GM18907 (cell line): ENCODE data around the gene SERTAD3.
"Not testable (repeated sequence)": the region's sequence is repeated elsewhere in the genome, so short reads cannot be mapped to it uniquely, and the experiment has no call there.

ENCODE experiments used
- ATAC-seq: cut with Tn5 transposase; IDR thresholded peaks from one replicate; pipeline ENCODE4 v1.9.1; 2021; ENCODE audit warnings: mild to moderate bottlenecking, moderate library complexity; ENCODE audit not compliant: unreplicated experiment

The SERTAD3 gene, protein sequence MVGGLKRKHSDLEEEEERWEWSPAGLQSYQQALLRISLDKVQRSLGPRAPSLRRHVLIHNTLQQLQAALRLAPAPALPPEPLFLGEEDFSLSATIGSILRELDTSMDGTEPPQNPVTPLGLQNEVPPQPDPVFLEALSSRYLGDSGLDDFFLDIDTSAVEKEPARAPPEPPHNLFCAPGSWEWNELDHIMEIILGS

DNA sequence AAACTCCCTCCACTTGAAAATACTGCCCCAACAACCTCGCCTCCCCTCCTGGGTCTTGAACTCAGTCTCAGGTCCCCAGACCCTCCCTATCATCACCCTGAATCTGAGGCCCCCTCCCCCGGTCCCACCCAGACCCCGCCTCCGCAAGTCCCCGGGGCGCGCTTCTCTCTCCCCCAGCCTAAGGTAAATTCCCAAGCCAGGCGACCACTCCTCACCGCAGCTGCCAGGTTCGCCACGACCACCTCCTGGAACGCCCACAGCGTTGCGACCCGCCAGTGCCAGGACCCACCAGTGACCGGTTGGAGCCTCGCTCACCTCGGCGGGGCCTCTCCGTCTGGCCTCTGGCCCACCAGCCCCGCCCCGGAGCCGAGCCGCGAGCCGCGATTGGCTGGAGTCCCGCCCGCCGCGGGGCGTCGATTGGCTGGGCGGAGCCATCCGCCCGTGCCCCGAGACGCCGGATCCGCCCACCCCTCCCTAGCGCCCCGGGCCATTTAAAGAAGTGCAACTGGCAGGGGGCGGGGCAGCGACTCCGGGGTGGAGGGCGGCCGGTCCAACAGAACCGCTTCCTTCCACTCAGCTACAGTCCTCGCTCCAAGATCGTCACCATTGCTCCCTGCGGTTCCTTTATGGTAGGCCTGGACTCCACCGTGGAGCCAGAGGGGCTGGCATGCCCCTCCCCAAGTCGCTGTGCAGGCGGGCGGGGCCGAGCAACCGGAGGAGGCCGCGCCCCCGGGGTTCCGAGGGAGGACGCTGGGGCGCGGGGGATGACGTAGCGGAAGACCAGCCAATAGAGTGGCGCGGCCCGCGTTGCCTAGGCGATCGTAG is at the start of gene SERTAD3:
Gene SERTAD3, minus strand, starts transcription at position 336 of the 825 bp plus-strand sequence. CDS start 2,255 bp downstream, outside the sequence.
- peak; percentile 66 for ATAC-seq

DNA sequence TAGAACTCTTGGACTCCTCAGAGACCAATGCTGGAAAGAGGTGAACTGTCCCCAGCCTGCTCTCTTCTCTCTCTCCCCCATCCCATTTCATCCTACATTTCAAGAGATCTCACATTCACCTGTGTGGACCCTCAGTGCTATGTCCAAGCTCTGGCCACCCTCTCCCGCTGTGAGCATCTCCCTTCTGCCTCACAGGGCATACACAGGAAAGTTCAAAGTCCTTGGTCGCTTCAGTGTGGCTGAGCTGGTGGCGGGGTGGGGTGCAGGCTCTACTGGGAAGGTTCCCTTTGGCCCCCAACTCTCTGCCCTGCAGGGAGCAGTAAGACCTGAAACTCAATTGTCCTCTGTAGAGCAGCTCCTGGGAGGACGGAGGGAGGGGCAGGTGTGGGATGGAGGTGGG is 49.6 kb upstream of the SERTAD3 start:
- ATAC-seq, result no peak

DNA sequence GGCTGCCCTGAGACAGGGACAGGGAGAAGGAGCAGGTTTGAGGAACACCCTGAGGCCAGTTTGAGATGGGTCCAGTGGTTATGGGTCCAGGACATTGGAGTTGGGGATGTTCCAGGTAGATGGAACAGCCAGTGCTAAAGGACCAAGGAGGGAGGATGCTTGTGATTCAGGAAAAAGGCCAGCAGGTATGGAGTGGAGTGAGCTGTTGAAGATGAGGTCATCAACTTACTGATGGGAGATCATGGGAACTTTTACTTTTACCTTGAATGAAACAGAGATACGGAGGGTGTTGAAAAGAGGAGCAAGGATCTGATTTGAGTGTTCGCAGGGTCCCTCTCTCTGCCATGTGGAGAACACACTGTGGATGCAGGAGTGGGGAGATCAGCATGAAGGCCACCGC is 48.1 kb upstream of the SERTAD3 start:
- ATAC-seq, result no peak

DNA sequence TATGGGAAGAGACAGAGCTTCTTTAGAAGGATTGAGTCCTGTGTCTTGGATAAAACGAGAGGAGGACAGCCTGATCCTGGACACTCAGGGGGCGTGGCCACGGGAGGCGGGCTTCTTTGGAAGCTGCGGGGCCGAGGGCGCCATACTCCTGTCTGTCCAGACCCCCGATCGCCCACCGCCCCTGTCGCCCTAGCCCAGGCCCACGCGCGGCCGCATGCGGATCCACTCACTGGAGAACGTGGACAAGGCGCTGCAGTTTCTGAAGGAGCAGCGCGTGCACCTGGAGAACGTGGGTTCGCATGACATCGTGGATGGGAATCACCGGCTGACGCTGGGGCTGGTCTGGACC is 45.7 kb upstream of the SERTAD3 start:
- ATAC-seq, result no peak

DNA sequence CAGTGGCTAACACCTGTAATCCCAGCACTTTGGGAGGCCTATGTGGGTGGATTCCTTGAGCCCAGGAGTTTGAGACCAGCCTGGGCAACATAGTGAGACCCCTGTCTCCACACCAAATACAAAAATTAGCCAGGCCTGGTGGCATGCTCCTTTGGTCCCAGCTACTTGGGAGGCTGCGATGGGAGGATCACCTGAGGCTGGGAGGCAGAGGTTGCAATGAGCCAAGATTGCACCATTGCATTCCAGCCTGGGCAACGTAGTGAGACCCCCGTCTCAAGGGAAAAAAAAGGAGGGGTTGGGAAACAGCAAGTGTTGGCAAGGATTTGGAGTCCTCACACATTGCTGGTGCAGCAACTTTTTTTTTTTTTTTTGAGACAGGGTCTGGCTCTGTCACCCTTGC is 41.9 kb upstream of the SERTAD3 start:
- ATAC-seq, result no peak

DNA sequence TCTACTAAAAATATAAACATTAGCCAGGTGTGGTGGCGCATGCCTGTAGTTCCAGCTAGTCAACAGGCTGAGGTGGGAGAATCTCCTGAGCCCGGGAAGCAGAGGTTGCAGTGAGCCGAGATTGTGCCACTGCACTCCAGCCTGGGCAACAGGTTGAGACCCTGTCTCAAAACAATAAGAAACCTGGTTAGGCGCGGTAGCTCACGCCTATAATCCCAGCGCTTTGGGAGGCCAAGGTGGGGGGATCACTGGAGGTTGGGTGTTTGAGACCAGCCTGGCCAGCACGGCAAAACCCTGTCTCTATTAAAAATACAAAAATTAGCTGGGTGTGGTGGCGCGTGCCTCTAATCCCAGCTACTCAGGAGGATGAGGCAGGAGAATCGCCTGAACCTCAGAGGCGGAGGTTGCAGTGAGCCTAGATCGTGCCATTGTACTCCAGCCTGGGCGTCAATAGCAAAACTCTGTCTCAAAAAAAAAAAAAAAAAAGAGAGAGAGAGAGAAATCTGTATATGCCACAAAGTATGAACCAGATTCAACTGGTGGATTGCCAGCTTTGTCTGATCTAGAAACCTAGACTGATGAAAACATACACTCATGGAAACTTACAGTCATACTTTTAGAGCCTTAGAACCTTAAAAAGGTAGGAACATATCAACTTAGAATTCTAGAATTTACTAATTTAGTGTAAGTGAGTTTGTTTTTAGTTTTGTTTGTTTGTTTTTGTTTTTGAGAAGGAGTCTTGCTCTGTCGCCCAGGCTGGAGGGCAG is 31.9 kb upstream of the SERTAD3 start:
- ATAC-seq, result not testable (repeated sequence)

DNA sequence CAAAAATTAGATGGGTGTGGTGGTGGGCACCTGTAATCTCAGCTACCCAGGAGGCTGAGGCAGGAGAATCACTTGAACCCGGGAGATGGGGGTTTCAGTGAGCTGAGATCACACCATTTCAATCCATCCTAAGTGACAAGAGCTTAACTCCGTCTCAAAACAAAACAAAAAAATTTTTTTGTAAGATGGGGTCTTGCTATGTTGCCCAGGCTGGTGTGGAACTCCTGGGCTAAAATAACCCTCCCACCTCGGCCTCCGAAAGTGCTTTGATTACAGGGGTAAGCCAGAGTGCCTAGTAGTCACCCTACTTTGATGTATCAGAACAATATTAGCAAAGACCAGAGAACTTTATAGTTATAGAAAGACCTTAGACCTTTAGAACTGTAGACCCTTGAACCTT is 30.6 kb upstream of the SERTAD3 start:
- ATAC-seq, result no peak

DNA sequence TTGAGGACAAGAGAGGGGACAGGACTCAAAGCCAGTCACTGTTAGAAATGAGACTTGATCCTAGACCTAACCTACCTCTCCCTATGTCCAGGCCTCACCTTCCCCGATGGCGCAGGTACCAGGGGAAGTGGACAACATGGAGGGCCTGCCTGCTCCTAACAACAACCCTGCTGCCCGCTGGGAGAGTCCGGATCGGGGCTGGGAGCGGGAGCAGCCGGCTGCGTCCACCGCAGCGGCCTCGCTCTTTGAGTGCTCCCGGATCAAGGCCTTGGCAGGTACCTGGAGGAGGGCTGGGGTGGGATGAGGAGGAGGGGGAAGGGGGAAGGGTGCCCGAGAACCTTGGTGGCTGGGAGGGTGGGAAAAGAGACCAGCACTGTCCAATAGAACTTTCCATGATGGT is 28.4 kb upstream of the SERTAD3 start:
- no peak for ATAC-seq

DNA sequence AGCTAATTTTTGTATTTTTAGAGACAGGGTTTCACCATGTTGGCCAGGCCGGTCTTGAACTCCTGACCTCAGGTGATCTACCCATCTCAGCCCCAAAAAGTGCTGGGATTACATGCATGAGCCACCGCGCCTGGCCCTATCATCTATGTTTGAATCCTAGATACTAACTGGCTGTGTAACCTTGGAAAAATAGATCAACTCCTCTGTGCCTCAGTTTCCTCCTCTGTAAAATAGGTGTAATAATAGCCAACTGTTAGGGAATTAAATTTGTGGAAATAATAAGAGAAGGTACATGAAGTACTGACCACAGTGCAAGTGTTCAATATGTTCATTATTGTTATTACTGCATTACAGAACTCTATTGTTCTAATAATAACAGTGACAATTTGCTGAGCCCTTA is 27.0 kb upstream of the SERTAD3 start:
- ATAC-seq, result no peak

DNA sequence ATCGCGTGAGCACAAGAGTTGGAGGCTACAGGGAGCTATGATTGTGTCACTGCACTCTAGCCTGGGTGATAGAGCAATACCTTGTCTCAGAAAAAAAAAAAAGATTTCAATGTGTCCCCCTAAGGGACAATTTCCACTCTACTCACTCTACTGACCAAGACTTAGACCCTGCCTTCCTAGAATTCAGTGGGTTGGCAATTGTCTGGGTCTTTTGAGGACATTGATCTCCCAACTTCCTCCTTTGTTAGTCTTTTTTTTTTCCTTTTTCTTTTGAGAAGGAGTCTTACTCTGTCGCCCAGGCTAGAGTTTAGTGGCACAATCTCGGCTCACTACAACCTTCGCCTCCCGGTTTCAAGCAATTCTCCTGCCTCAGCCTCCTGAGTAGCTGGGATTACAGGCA is 24.9 kb upstream of the SERTAD3 start:
- ATAC-seq, result no peak

DNA sequence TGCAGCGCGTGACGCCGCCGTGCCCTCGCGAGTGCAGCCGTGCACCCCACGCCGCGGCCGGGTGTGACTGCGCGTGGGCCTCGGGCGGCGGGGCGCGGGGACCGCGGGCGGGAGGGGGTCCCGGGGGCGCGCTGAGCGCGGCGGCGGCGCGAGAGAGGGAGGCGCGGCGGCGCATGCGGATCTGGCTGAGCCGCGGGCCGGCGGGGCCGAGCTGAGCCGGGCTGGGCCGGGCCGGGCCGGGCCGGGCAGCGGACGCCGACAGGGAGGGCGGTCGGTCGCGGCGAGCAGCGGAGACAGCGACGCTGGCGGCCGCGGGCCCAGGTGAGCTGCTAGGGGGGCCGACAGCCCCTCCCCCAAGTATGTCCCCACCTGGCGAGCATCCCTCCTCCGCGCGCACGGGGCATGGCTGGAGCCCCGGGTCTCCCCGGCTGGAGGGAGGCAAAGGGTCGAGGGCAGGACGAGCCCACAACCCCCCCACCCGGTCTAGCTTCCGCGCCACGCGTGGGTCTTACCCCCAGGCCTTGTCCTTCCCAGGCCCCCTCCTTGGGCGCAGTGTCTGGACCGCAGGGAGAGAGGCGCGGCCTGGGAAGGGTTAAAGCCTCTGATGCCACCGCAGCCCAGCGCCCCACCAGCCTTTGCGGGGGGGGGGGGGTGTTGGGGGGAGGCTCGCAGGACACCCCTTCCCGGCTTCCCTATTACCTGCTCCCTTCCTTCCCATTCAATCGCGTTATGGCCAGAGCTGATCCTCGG is 23.0 kb upstream of the SERTAD3 start, which contains the start of gene SPTBN4:
Gene SPTBN4, plus strand, starts transcription at position 17 of the 750 bp plus-strand sequence. CDS start 5,621 bp downstream, outside the sequence.
- no peak for ATAC-seq

DNA sequence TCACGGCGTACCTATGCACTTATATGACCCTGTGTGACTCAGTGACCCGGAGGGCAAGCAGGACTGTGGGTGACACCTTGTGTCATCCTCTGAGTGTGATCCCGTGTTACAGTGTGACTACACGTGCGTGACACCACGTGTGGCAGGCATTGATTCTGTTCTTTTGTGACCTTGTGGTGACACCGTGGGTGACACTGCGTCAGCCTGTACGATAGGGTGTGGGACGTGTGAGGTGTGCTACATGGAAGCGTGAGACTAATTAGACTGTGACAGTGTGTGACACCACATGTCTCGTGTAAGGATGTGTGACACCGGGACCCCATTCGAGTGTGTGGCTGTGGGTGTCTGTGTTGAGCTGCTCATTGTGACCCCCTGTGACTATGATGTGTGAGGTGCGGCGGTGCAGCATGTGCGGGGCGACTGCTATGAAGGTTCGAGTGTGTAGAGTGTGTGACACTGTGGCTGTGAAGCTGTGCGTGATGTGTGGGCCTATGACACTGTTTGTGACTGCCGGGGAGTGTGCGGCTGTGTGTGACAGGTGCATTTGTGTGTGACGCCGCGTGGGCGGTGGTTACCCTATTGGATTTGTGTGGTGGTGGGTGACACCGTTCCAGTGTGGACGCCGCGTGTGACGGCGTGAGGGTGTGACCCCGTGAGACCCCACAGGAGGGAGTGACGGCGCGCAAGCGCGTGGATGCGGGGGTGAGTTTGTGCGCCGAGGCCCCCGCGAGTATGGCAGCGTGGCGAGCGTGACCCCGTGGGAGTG is 22.3 kb upstream of the SERTAD3 start:
- ATAC-seq, result peak; percentile 33

DNA sequence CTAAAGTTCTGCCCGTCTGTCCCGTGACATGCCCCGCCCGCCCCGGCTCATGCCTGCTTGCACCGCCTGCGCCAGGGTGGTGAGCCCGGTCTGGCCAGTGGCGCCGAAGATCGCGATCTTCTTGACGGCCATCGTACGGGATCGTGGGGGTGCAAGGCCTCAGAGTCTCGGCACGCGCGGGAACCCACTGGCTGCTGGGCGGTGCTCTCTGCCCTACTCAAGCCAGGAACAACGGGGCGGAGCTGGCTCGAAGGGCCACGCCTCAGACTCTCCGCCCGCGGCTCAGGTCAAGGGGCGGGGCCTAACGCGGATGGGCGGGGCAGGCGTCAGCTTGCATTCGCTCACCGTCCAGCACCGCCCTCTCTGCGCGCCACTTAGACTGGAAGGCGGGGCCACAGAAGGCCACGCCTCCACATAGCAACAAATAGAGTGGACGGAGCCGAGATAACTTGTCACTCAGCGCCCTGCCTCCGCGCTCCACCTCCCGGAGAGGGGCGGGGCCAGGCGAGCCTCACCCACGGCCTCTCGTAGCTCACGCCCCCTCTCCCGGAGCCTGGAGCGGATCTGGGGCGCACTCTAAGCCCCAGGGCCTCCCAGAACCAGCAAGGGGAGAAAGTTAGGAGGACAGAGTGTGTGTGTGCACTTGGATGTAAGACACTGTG is 21.6 kb upstream of the SERTAD3 start, which contains the start of gene BLVRB:
Gene BLVRB, minus strand, starts transcription at position 189 of the 662 bp plus-strand sequence. Its CDS starts 57 bp downstream, at position 132.
- ATAC-seq, result peak; percentile 84

DNA sequence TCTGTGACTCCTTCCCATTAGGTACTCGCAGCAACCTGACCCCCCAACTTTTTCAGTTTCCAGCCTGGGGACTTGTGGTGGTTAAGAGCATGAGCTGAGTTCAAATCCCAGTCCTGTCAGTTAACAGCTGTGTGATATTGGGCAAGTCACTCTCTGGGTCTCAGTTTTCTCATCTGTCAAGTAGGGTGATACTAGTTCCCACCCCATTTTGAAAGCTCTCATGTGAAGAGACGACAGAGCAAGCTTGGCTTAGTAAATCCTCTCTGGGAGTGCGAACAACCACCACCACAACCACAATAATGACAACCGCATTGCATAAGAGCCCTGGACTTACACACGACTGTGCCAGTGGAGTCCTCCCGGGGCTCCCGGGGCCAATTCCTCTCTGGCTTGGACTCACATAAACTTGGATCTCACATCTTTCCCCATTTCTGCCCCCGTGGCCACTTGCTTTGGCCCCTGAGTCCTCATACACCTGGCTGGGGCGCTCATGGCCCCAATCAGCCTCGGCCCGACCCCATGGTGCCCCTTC is 21.0 kb upstream of the SERTAD3 start:
- ATAC-seq, result no peak

DNA sequence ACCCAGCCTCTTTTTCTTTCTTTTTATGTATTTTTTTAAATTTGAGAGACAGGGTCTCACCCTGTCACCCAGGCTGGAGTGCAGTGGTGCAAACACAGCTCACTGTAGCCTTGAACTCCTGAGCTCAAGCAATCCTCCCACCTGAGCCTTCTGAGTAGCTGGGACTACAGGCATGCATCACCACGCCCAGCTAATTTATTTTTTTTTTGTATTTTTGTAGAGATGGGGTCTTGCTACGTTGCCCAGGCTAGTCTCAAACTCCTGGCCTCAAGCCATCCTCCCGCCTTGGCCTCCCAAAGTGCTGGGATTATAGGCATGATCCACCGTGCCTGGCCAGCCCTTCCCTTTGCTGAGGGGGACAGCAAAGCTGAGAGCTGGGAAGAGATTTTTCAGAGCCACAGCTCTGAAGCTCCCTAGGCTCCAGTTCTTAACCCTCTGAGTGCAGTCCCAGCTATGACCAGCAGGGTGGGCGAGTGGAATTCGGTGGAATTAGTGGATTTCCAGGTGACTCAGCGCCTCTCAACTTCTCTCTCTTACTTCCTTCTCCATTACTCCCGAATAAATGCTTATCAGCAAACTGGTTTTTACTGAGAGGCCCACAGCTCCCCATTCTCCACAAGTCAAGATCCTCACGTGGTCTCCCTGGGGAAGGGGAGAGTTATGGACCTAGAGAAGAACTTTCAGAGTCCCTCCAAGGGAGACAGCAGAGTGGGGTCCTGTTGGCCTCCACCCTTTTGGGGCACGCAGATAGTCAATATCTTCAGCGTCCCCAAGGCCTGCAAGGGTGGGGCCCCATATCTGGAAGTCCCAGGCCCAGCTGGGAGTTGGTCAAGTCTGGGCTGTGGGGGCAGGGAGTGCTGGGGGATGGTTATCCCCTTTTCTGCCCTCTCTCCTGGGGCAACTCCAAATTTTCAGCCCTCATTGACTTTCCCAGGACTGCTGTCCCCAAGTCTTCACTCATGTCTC is 20.2 kb upstream of the SERTAD3 start:
- ATAC-seq, result no peak

DNA sequence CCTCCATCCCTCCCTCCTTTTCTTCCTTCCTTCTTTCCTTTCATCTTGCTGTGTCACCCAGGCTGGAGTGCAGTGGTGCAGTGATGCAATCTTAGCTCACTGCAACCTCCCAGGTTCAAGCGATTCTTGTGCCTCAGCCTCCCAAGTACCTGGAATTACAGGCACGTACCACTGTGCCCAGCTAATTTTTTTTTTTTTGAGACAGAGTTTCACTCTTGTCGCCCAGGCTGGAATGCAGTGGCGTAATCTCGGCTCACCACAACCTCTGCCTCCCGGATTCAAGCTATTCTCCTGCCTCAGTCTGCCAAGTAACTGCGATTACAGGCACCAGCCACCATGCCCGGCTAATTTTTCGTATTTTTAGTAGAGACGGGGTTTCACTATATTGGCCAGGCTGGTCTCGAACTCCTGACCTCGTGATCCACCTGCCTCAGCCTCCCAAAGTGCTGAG is 19.5 kb upstream of the SERTAD3 start:
- ATAC-seq, result not testable (repeated sequence)

DNA sequence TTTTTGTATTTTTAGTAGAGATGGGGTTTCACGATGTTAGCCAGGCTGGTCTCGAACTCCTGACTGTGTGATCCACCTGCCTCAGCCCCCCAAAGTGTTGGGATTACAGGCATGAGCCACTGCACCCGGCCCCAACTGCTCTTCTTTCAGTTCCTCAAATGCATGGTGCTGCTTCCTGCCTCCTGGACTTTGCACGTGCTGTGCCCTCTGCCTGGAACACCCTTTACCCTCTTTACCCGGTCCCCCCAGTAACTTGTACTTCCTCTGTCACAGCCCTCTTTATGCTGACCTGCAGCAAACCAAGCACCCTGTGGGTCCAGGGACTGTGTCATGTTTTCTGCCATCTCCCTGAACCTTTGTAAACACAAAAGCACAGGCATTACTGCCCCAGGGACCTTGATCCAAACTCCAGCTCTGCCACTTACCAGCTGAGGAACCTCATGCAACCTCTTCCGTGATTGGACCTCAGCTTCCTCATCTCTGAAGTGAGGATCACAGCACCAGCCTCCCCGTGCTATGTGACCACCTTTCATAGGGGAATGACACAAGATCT is 17.6 kb upstream of the SERTAD3 start:
- ATAC-seq, result no peak

DNA sequence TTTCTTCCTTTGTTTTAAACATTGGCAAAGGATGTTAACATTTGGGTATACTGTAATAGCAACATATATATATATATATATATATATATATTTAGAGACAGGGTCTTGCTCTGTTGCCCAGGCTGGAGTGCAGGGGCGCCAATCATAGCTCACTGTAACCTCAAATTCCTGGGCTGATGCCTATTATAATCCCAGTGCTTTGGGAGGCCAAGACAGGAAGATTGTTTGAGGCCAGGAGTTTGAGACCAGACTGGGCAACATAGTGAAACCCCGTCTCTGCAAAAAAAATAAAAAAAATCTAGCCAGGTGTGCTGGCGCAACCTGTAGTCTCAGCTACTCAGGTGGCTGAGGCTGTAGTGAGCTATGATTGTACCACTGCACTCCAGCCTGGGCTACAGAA is 16.1 kb upstream of the SERTAD3 start:
- ATAC-seq, result no peak
